Keratinocyte (primary cell): ENCODE results near the gene CBX8. TPM values are rescaled to one million over a fixed set of nuclear protein-coding genes. Genes with fewer than 3 reads are reported as not detected.

Experiments
- DNase-seq: peaks from one replicate; pipeline ENCODE4 v3.0.0-alpha.2; 2011; ENCODE audit warnings: low read depth, missing footprints, low spot score
- FAIRE-seq: peaks from 2 replicates; lab custom pipeline; 2011; peaks lifted over from hg19 to GRCh38; lab: Jason Lieb, UNC
- H2AFZ ChIP-seq: 2 replicates; pipeline ENCODE4 v1.6.0; 2012; ENCODE audit warnings: low read length, control low read depth, inconsistent platforms; ENCODE audit not compliant: control insufficient read depth
- H3K27ac ChIP-seq: 2 replicates; pipeline ENCODE4 v1.5.1; 2011; ENCODE audit warnings: low read length; ENCODE audit not compliant: control insufficient read depth, insufficient read depth
- H3K27me3 ChIP-seq: 3 replicates; pipeline ENCODE4 v1.6.0; 2011; ENCODE audit warnings: low read length; ENCODE audit not compliant: control insufficient read depth, insufficient read depth; ENCODE audit errors: extremely low read depth
- H3K36me3 ChIP-seq, 2 experiments: 2 replicates in 1 of 2; 3 replicates in 1 of 2; pipeline ENCODE4 v1.5.1; 2011; ENCODE audit warnings: low read length in 2 of 2, mild to moderate bottlenecking in 1 of 2; ENCODE audit not compliant: control insufficient read depth in 2 of 2, insufficient read depth in 2 of 2; ENCODE audit errors: extremely low read depth in 1 of 2
- H3K4me1 ChIP-seq: 3 replicates; pipeline ENCODE4 v1.5.1; 2011; ENCODE audit warnings: low read length; ENCODE audit not compliant: control insufficient read depth, insufficient read depth; ENCODE audit errors: extremely low read depth
- H3K4me2 ChIP-seq: 3 replicates; pipeline ENCODE4 v1.6.0; 2011; ENCODE audit warnings: low read depth, low read length; ENCODE audit not compliant: control insufficient read depth, insufficient read depth; ENCODE audit errors: extremely low read depth
- H3K4me3 ChIP-seq, 3 experiments: fragments of 200-600 bp in 1 of 3; sonication (generic) in 1 of 3; 2 replicates in 2 of 3; 3 replicates in 1 of 3; pipeline ENCODE4 v1.5.1; 2011 to 2016; ENCODE audit warnings: low read length in 3 of 3, mild to moderate bottlenecking in 3 of 3, control low read depth in 2 of 3, inconsistent platforms in 1 of 3, low read depth in 1 of 3, mixed read lengths in 1 of 3, mixed run types in 1 of 3, moderate library complexity in 1 of 3; ENCODE audit not compliant: control insufficient read depth in 2 of 3, insufficient read depth in 2 of 3; ENCODE audit errors: extremely low read depth in 1 of 3
- H3K79me2 ChIP-seq: 2 replicates; pipeline ENCODE4 v1.6.0; 2012; ENCODE audit warnings: low read length; ENCODE audit not compliant: control insufficient read depth, insufficient read depth
- H3K9ac ChIP-seq: 3 replicates; pipeline ENCODE4 v1.6.0; 2011; ENCODE audit warnings: low read length; ENCODE audit not compliant: control insufficient read depth, insufficient read depth; ENCODE audit errors: extremely low read depth
- H3K9me1 ChIP-seq: 3 replicates; pipeline ENCODE4 v1.6.0; 2011; ENCODE audit warnings: low read length; ENCODE audit not compliant: control insufficient read depth, insufficient read depth; ENCODE audit errors: extremely low read depth
- H3K9me3 ChIP-seq: 2 replicates; pipeline ENCODE4 v1.5.1; 2012; ENCODE audit warnings: low read depth, low read length; ENCODE audit not compliant: control insufficient read depth
- H4K20me1 ChIP-seq: 3 replicates; pipeline ENCODE4 v1.6.0; 2011; ENCODE audit warnings: low read length; ENCODE audit not compliant: control insufficient read depth, insufficient read depth; ENCODE audit errors: extremely low read depth
- CTCF ChIP-seq, 3 experiments: IDR thresholded peaks in 1 of 3; conservative IDR thresholded peaks in 1 of 3; optimal IDR thresholded peaks in 1 of 3; 2 replicates in 2 of 3; 3 replicates in 1 of 3; pipeline versions ENCODE3 to v1.5.1; 2011; ENCODE audit warnings: low read length in 3 of 3, mild to moderate bottlenecking in 3 of 3, moderate library complexity in 2 of 3, control low read depth in 1 of 3, inconsistent platforms in 1 of 3; ENCODE audit not compliant: insufficient read depth in 2 of 3; ENCODE audit errors: extremely low read depth in 1 of 3
- EZH2 ChIP-seq: IDR thresholded peaks from one replicate; pipeline ENCODE4 v1.6.1; 2012; ENCODE audit warnings: inconsistent platforms, mild to moderate bottlenecking, low read length, moderate library complexity
- dilution Hi-C: fragments of 300-500 bp; cut with MboI; formaldehyde crosslinking; loops from one replicate; pipeline ENCODE4 v1.7.0; 2020; ENCODE audit warnings: low sequenced_read_pairs; ENCODE audit not compliant: extremely low pct_ligation_motif_present
- polyA plus RNA-seq, 5 experiments: library from polyadenylated mRNA; depleted of rRNA in 3 of 5; stranded (reverse) in 3 of 5; stranded (forward) in 1 of 5; unstranded in 1 of 5; fragments of >200 nt; gene quantifications; 1 replicate in 1 of 5; 2 replicates in 3 of 5; 3 replicates in 1 of 5; pipeline versions ENCODE4 v1.2.1 to v1.2.3, GENCODE V29; 2011 to 2012; ENCODE audit warnings: missing spikeins in 2 of 5, low read depth in 1 of 5, low replicate concordance in 1 of 5

CBX8 gene
- polyA plus RNA-seq, 1 donor (not counting 4 experiments of a cell fraction or from before 2014, with no cell fraction given) = 0.49 TPM

GRCh38 chr17:79829457-79829856 lies 32.6 kb upstream of the CBX8 start:
- dilution Hi-C loops = no loop called here
- Histone ChIP-seq H3K36me3 (peaks cover 0 to under 1% of the 10 kb centered on the region in 2 experiments), H3K27me3 (no peaks in the 10 kb centered on the region), H3K4me2 (no peak overlapping the region), H3K9ac (no peak overlapping the region), H3K9me1 (no peaks in the 10 kb centered on the region), H3K4me3 (no peak overlapping the region), H2AFZ (no peak overlapping the region), H3K79me2 (no peaks in the 10 kb centered on the region), H3K4me1 (no peaks in the 10 kb centered on the region), H4K20me1 (no peaks in the 10 kb centered on the region), H3K9me3 (no peaks in the 10 kb centered on the region), H3K27ac (no peak overlapping the region)
- TF ChIP-seq EZH2 = no peak
- TF ChIP-seq CTCF (optimal IDR thresholded peaks at IDR 0.05 in 1 of 3, IDR thresholded peaks at IDR 0.05 in 1 of 3, conservative IDR thresholded peaks at IDR 0.05 in 1 of 3; ENCODE audit: extremely low read depth in 1 of 3, insufficient read depth in 2 of 3, low read length in 3 of 3) = no peak
- FAIRE-seq = no peak
- DNase-seq = no peak

GRCh38 chr17:79829004-79829403 lies 32.1 kb upstream of the CBX8 start:
- H3K27ac ChIP-seq = no peak overlapping the region
- no peak for FAIRE-seq
- H4K20me1 ChIP-seq = no peaks in the 10 kb centered on the region
- H3K4me1 ChIP-seq = no peaks in the 10 kb centered on the region
- TF ChIP-seq EZH2 (no peak), CTCF (optimal IDR thresholded peaks at IDR 0.05 in 1 of 3, IDR thresholded peaks at IDR 0.05 in 1 of 3, conservative IDR thresholded peaks at IDR 0.05 in 1 of 3; ENCODE audit: extremely low read depth in 1 of 3, insufficient read depth in 2 of 3, low read length in 3 of 3) (no peak)
- H3K9me1 ChIP-seq = no peaks in the 10 kb centered on the region
- no peak for DNase-seq
- H3K79me2 ChIP-seq = no peaks in the 10 kb centered on the region
- dilution Hi-C loops = no loop called here
- no peaks in the 10 kb centered on the region for H3K36me3 ChIP-seq
- H3K4me2 ChIP-seq = no peak overlapping the region
- no peaks in the 10 kb centered on the region for H3K27me3 ChIP-seq
- H3K9me3 ChIP-seq = no peaks in the 10 kb centered on the region
- H3K9ac ChIP-seq = no peak overlapping the region
- no peak overlapping the region for H3K4me3 ChIP-seq
- H2AFZ ChIP-seq = no peak overlapping the region
